Measurements from ENCODE around the gene ETHE1.
"Not testable (repeated sequence)": the region's sequence is repeated elsewhere in the genome, so short reads cannot be mapped to it uniquely, and the experiment has no call there.

ETHE1 gene

GRCh38 chr19:43532571-43532961 is 5.6 kb upstream of the ETHE1 start:
- TF ChIP-seq ZFX (IDR thresholded peaks at IDR 0.05; ENCODE audit: borderline replicate concordance) (no peak), CTCF (IDR thresholded peaks at IDR 0.05) (no peak)

GRCh38 chr19:43527860-43528622 is 1.0 kb upstream of the ETHE1 start:
- TF ChIP-seq CTCF (IDR thresholded peaks at IDR 0.05) = no peak
- TF ChIP-seq ZFX (IDR thresholded peaks at IDR 0.05; ENCODE audit: borderline replicate concordance) = no peak
- peak overlapping the region; percentile 63 for H3K27ac ChIP-seq

More at GRCh38 chr19:43532571-43532961, 5.6 kb upstream of the ETHE1 start:
- H3K27ac ChIP-seq = peak overlapping the region; percentile 97

GRCh38 chr19:43525836-43526771 is 897 bp downstream of the ETHE1 start:
- H3K27ac ChIP-seq = peak overlapping the region; percentile 63
- no peak for TF ChIP-seq CTCF (IDR thresholded peaks at IDR 0.05)
- no peak for TF ChIP-seq ZFX (IDR thresholded peaks at IDR 0.05; ENCODE audit: borderline replicate concordance)

- no peak for TF ChIP-seq CTCF (IDR thresholded peaks at IDR 0.05)
- TF ChIP-seq ZFX (IDR thresholded peaks at IDR 0.05; ENCODE audit: borderline replicate concordance) = no peak
- 0 out of 2 replicates have a peak overlapping the region, but pooled peaks have one; percentile 15 for H3K27ac ChIP-seq
These were observed 1.8 kb downstream of the ETHE1 start for GRCh38 chr19:43524922-43525835.

- H3K27ac ChIP-seq = not testable (repeated sequence)
These were observed 3.3 kb downstream of the ETHE1 start for GRCh38 chr19:43523696-43524095.

- no peak overlapping the region for H3K27ac ChIP-seq
- TF ChIP-seq CTCF (IDR thresholded peaks at IDR 0.05) (no peak), ZFX (IDR thresholded peaks at IDR 0.05; ENCODE audit: borderline replicate concordance) (no peak)
These were observed 4.1 kb downstream of the ETHE1 start for GRCh38 chr19:43522929-43523328.

Measured in 22Rv1 (cell line).